HCT116 (cell line): ENCODE measurements around the gene ZBTB42. TPM values are rescaled to one million over a fixed set of nuclear protein-coding genes. Genes with fewer than 3 reads are reported as not detected.

Experiments used
- ATAC-seq: fragments of 200-7000 bp; cut with Tn5 transposase; 2 replicates; pipeline ENCODE4 v1.9.1; 2020; ENCODE audit warnings: mild to moderate bottlenecking, moderate library complexity
- BruUV-seq: library from RNA; stranded (reverse); fragments of 400-500 nt; replicated peaks from 2 replicates; lab custom pipeline; 2021; lab: Mats Ljungman, UMichigan
- CTCF ChIA-PET: fragments of 300-600 bp; sonication (Branson Sonifier 250); formaldehyde crosslinking; loops from one replicate; lab custom pipeline; 2021; ENCODE audit warnings: antibody characterized with exemption; lab: Charles Lee
- POLR2A ChIA-PET: fragments of 300-600, 350-600 bp; sonication (Branson Sonifier 250); formaldehyde crosslinking; loops from one replicate; lab custom pipeline; 2021; ENCODE audit warnings: antibody characterized with exemption; lab: Charles Lee
- RAD21 ChIA-PET, 2 experiments: fragments of 300-600 bp; sonication (Branson Sonifier 250); formaldehyde crosslinking; loops; one replicate each; lab custom pipeline; 2023; ENCODE audit warnings: low total read pairs in 2 of 2; ENCODE audit not compliant: uncharacterized antibody in 2 of 2, unreplicated experiment in 2 of 2, low non-redundant PET in 1 of 2; lab: Charles Lee
- DNase-seq: peaks from one replicate; pipeline ENCODE4 v3.0.0-alpha.2; 2010; ENCODE audit warnings: low read depth, low spot score
- H2AFZ ChIP-seq: fragments of 200-600 bp; shearing (Covaris generic), sonication (generic); 2 replicates; pipeline ENCODE4 v1.6.1; 2017; ENCODE audit warnings: low read depth, mixed run types, mixed read lengths, antibody characterized with exemption, low read length; ENCODE audit not compliant: poor library complexity, severe bottlenecking
- H3K27ac ChIP-seq: 2 replicates; pipeline ENCODE4 v1.5.1; 2012; ENCODE audit warnings: low read depth, low read length
- H3K27me3 ChIP-seq: fragments of 200-600 bp; sonication (generic); 2 replicates; pipeline ENCODE4 v1.6.1; 2016; ENCODE audit warnings: mixed run types, low read length, mixed read lengths; ENCODE audit not compliant: insufficient read depth
- H3K36me3 ChIP-seq, 2 experiments: fragments of 200-500 bp in 1 of 2; fragments of 200-600 bp in 1 of 2; sonication (Bioruptor generic) in 1 of 2; sonication (generic) in 1 of 2; 2 replicates each; pipeline versions ENCODE4 v1.5.1 to v1.6.1; 2014 to 2016; ENCODE audit warnings: low read length in 2 of 2, inconsistent platforms in 1 of 2, mixed read lengths in 1 of 2, mixed run types in 1 of 2; ENCODE audit not compliant: insufficient read depth in 2 of 2, control insufficient read depth in 1 of 2
- H3K4me1 ChIP-seq, 2 experiments: fragments of 200-600 bp in 1 of 2; sonication (generic) in 1 of 2; 2 replicates each; pipeline versions ENCODE4 v1.5.1 to v1.6.1; 2012 to 2017; ENCODE audit warnings: low read length in 2 of 2, inconsistent platforms in 1 of 2, mild to moderate bottlenecking in 1 of 2, mixed read lengths in 1 of 2, mixed run types in 1 of 2, moderate library complexity in 1 of 2; ENCODE audit not compliant: insufficient read depth in 2 of 2, control insufficient read depth in 1 of 2
- H3K4me2 ChIP-seq: fragments of 200-600 bp; sonication (generic); 2 replicates; pipeline ENCODE4 v1.6.1; 2017; ENCODE audit warnings: mixed run types, low read length, mixed read lengths
- H3K4me3 ChIP-seq, 2 experiments: fragments of 200-600 bp in 1 of 2; sonication (generic) in 1 of 2; replicated peaks in 1 of 2; 2 replicates each; pipeline ENCODE4 v1.5.1; 2011 to 2016; ENCODE audit warnings: low read length in 2 of 2, control low read depth in 1 of 2, low read depth in 1 of 2, mild to moderate bottlenecking in 1 of 2, mixed read lengths in 1 of 2, mixed run types in 1 of 2
- H3K79me2 ChIP-seq: fragments of 200-600 bp; sonication (generic); 2 replicates; pipeline ENCODE4 v1.6.1; 2017; ENCODE audit warnings: mild to moderate bottlenecking, mixed run types, low read length, moderate library complexity, mixed read lengths; ENCODE audit not compliant: insufficient read depth
- H3K9ac ChIP-seq: fragments of 200-600 bp; sonication (generic); 2 replicates; pipeline ENCODE4 v1.6.1; 2016; ENCODE audit warnings: low read length, mixed read lengths
- H3K9me2 ChIP-seq: fragments of 200-600 bp; sonication (generic), shearing (Covaris generic); 2 replicates; pipeline ENCODE4 v1.6.1; 2017; ENCODE audit warnings: mixed run types, mild to moderate bottlenecking, moderate library complexity; ENCODE audit not compliant: insufficient read depth
- H3K9me3 ChIP-seq, 2 experiments: fragments of 200-500 bp in 1 of 2; fragments of 200-600 bp in 1 of 2; sonication (Bioruptor generic) in 1 of 2; sonication (generic) in 1 of 2; 2 replicates each; pipeline ENCODE4 v1.6.1; 2014 to 2017; ENCODE audit warnings: low read length in 2 of 2, mixed read lengths in 2 of 2, inconsistent platforms in 1 of 2, low read depth in 1 of 2, mild to moderate bottlenecking in 1 of 2, mixed run types in 1 of 2, moderate library complexity in 1 of 2; ENCODE audit not compliant: control insufficient read depth in 1 of 2, insufficient read depth in 1 of 2
- H4K20me1 ChIP-seq: fragments of 200-600 bp; sonication (generic), shearing (Covaris generic); 2 replicates; pipeline ENCODE4 v1.6.1; 2017; ENCODE audit warnings: mixed run types, mild to moderate bottlenecking, moderate library complexity; ENCODE audit not compliant: insufficient read depth
- CEBPB ChIP-seq: IDR thresholded peaks from 2 replicates; pipeline ENCODE4 v1.6.1; 2012; ENCODE audit warnings: low read depth
- ELF1 ChIP-seq: IDR thresholded peaks from 2 replicates; pipeline ENCODE4 v1.6.1; 2012; ENCODE audit warnings: low read depth, borderline replicate concordance
- JUND ChIP-seq: IDR thresholded peaks from 2 replicates; pipeline ENCODE4 v1.6.1; 2012
- POLR2AphosphoS5 ChIP-seq: IDR thresholded peaks from 2 replicates; pipeline ENCODE4 v1.6.1; 2011; ENCODE audit warnings: mild to moderate bottlenecking, low read depth, low read length, moderate library complexity
- RAD21 ChIP-seq: IDR thresholded peaks from 2 replicates; pipeline ENCODE4 v1.6.1; 2012; ENCODE audit warnings: low read depth, mild to moderate bottlenecking
- SIN3A ChIP-seq: IDR thresholded peaks from 2 replicates; pipeline ENCODE4 v1.6.1; 2012; ENCODE audit warnings: low read depth
- SP1 ChIP-seq: IDR thresholded peaks from 2 replicates; pipeline ENCODE4 v1.6.1; 2012; ENCODE audit warnings: low read depth
- SRF ChIP-seq: IDR thresholded peaks from 2 replicates; pipeline ENCODE4 v1.6.1; 2012; ENCODE audit warnings: low read depth
- TCF7L2 ChIP-seq: IDR thresholded peaks from 2 replicates; pipeline ENCODE4 v1.7.0; 2011; ENCODE audit warnings: borderline replicate concordance, inconsistent platforms; ENCODE audit not compliant: insufficient read depth, insufficient read length; ENCODE audit errors: extremely low read depth
- YY1 ChIP-seq: IDR thresholded peaks from 2 replicates; pipeline ENCODE4 v1.6.1; 2011; ENCODE audit warnings: low read length, low read depth, moderate library complexity, mild to moderate bottlenecking; ENCODE audit not compliant: insufficient replicate concordance; ENCODE audit errors: extremely low read depth
- intact Hi-C: fragments of 100-400 bp; cut with micrococcal nuclease; formaldehyde crosslinking; loops from 2 replicates; pipeline ENCODE4 v1.10.0; 2022
- total RNA-seq: library from RNA; stranded (reverse); gene quantifications from one replicate; pipeline ENCODE4 v1.2.1, GENCODE V29; 2021; ENCODE audit not compliant: unreplicated experiment
- TF ChIP-seq, protein P1 (sequence below): IDR thresholded peaks from 2 replicates; pipeline ENCODE4 v1.6.1; 2012; ENCODE audit warnings: low read depth
- TF ChIP-seq, protein P2 (sequence below): IDR thresholded peaks from 2 replicates; pipeline ENCODE4 v1.6.1; 2012

The ZBTB42 gene
- total RNA-seq, 1 experiment from 2014 or later: 4.4 TPM

DNA sequence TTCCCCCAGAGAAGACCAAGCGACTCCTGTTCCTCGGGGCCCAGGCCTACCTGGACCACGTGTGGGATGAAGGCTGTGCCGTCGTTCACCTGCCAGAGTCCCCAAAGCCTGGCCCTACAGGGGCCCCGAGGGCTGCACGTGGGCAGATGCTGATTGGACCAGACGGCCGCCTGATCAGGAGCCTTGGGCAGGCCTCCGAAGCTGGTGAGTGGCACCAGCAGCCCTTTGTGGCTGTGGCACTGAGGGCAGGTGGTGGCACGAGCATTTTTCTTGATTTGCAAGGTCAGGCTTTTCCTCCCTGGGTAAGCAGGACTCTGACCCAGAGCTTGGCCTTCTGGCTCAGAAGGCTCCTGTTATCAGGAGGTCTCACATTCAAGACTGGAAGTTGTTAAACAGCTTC, 45.3 kb upstream of the ZBTB42 start:
- ATAC-seq (no peak), DNase-seq (no peak)
- no peak overlapping the region for H3K27ac ChIP-seq
- H3K79me2 ChIP-seq: peaks cover 53% of the 10 kb centered on the region
- no peaks in the 10 kb centered on the region for H3K9me2 ChIP-seq
- TF ChIP-seq SIN3A (no peak), TCF7L2 (no peak), POLR2AphosphoS5 (no peak), SP1 (no peak), RAD21 (no peak), ELF1 (no peak), YY1 (no peak), JUND (no peak), CEBPB (no peak), SRF (no peak)
- TF ChIP-seq, protein P1, sequence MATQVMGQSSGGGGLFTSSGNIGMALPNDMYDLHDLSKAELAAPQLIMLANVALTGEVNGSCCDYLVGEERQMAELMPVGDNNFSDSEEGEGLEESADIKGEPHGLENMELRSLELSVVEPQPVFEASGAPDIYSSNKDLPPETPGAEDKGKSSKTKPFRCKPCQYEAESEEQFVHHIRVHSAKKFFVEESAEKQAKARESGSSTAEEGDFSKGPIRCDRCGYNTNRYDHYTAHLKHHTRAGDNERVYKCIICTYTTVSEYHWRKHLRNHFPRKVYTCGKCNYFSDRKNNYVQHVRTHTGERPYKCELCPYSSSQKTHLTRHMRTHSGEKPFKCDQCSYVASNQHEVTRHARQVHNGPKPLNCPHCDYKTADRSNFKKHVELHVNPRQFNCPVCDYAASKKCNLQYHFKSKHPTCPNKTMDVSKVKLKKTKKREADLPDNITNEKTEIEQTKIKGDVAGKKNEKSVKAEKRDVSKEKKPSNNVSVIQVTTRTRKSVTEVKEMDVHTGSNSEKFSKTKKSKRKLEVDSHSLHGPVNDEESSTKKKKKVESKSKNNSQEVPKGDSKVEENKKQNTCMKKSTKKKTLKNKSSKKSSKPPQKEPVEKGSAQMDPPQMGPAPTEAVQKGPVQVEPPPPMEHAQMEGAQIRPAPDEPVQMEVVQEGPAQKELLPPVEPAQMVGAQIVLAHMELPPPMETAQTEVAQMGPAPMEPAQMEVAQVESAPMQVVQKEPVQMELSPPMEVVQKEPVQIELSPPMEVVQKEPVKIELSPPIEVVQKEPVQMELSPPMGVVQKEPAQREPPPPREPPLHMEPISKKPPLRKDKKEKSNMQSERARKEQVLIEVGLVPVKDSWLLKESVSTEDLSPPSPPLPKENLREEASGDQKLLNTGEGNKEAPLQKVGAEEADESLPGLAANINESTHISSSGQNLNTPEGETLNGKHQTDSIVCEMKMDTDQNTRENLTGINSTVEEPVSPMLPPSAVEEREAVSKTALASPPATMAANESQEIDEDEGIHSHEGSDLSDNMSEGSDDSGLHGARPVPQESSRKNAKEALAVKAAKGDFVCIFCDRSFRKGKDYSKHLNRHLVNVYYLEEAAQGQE: no peak
- TF ChIP-seq, protein P2, sequence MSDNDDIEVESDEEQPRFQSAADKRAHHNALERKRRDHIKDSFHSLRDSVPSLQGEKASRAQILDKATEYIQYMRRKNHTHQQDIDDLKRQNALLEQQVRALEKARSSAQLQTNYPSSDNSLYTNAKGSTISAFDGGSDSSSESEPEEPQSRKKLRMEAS: no peak
- H3K36me3 ChIP-seq: peaks cover 21 to 22% of the 10 kb centered on the region in 2 experiments; a peak in 3 of 4 replicates
- no TSS peak for BruUV-seq
- H3K4me1 ChIP-seq: peaks cover 14 to 18% of the 10 kb centered on the region in 2 experiments
- intact Hi-C loops: no loop called here
- H3K4me3 ChIP-seq: no peak overlapping the region
- no peak overlapping the region for H3K4me2 ChIP-seq
- ChIA-PET RAD21 (no interaction called here), POLR2A (no interaction called here), CTCF (no interaction called here)
- no peaks in the 10 kb centered on the region for H3K9me3 ChIP-seq
- no peak overlapping the region for H3K9ac ChIP-seq
- H3K27me3 ChIP-seq: no peaks in the 10 kb centered on the region
- H2AFZ ChIP-seq: no peak overlapping the region
- H4K20me1 ChIP-seq: no peaks in the 10 kb centered on the region
